Loucy (cell line): Measurements from ENCODE around the gene SETX.
A peak's percentile ranks its signal among the peaks of the same experiment; 100 is the strongest.

Experiments used
- EZH2phosphoT487 ChIP-seq: fragments of 200-600 bp; IDR thresholded peaks from 2 replicates; pipeline ENCODE4 v1.6.1; 2018; ENCODE audit warnings: antibody characterized with exemption, mild to moderate bottlenecking, moderate library complexity, borderline replicate concordance
- TF ChIP-seq, protein P1 (sequence below): fragments of 200-600 bp; sonication (generic); conservative IDR thresholded peaks from 2 replicates; pipeline ENCODE4 v1.5.1; 2014; ENCODE audit warnings: mild to moderate bottlenecking, antibody characterized with exemption, low read length

DNA sequence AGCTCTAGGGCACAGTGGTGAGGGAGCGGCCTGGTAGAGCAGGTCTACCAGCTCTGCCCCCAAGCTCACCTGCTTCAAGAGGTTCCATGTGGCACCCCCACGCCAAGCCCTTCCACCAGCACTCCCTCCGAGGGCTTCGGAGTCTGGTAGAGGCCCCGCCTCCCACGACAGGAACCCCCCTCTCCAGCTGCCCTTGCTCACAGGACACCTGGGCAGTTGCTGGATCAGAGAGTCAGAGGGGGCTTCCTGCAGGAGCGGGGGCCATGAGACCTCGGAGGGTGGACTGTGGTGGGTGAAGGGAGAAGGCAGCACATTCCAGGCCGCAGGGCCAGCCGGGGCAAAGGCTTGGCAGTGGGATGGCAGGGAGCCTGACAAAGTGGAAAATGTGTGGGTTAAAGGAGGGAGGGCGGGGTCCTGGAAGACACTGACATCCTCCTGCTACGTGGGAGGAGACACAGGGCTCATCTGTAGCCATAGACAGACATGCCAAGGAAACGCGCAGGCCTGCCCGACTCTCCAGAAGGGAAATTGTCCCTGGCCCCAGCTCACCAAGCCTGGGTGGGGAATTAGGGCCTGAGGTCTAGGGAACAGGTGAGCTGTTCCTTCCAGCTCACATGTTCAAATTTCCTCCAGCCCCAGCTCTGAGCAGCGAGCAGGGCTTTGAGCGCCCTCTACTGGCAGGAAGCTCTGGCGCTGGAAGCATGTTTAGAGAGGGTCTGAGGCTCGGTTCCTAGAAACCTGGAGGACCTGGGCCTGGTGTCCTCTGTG is 118.7 kb downstream of the SETX start:
- TF ChIP-seq, protein P1, sequence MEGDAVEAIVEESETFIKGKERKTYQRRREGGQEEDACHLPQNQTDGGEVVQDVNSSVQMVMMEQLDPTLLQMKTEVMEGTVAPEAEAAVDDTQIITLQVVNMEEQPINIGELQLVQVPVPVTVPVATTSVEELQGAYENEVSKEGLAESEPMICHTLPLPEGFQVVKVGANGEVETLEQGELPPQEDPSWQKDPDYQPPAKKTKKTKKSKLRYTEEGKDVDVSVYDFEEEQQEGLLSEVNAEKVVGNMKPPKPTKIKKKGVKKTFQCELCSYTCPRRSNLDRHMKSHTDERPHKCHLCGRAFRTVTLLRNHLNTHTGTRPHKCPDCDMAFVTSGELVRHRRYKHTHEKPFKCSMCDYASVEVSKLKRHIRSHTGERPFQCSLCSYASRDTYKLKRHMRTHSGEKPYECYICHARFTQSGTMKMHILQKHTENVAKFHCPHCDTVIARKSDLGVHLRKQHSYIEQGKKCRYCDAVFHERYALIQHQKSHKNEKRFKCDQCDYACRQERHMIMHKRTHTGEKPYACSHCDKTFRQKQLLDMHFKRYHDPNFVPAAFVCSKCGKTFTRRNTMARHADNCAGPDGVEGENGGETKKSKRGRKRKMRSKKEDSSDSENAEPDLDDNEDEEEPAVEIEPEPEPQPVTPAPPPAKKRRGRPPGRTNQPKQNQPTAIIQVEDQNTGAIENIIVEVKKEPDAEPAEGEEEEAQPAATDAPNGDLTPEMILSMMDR: peak; percentile 96
- TF ChIP-seq EZH2phosphoT487: no peak
